ENCODE measurements around the gene XPR1.
"Not testable (repeated sequence)": the region's sequence is repeated elsewhere in the genome, so short reads cannot be mapped to it uniquely, and the experiment has no call there.

The XPR1 gene

DNA sequence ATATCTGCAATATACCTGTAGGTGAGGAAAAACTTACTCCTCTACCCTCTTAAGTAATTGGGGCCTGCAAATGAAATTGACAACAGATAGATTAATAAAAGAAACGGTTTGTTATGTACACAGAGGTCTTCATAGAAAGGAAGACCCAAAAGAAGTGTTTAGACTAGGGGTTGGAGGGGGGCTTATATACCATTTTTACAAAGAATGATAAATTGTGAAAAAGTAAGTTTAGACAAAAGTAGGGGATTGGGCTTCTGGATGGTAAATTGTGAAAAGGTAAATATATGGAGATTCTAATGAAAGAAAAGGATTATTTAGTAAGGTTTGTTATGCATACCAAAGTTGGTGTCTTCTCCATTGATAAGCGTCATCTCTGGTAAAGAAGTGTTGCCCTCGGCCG lies 207.7 kb downstream of the XPR1 start:
- no peak for DNase-seq (ENCODE audit: low read depth, low spot score)

- DNase-seq (ENCODE audit: low read depth, low spot score): no peak
These were observed 209.6 kb downstream of the XPR1 start for GRCh38 chr1:180841415-180841814.

- no peak for DNase-seq (ENCODE audit: low read depth, low spot score)
These were observed 210.2 kb downstream of the XPR1 start for GRCh38 chr1:180842052-180842451.

DNA sequence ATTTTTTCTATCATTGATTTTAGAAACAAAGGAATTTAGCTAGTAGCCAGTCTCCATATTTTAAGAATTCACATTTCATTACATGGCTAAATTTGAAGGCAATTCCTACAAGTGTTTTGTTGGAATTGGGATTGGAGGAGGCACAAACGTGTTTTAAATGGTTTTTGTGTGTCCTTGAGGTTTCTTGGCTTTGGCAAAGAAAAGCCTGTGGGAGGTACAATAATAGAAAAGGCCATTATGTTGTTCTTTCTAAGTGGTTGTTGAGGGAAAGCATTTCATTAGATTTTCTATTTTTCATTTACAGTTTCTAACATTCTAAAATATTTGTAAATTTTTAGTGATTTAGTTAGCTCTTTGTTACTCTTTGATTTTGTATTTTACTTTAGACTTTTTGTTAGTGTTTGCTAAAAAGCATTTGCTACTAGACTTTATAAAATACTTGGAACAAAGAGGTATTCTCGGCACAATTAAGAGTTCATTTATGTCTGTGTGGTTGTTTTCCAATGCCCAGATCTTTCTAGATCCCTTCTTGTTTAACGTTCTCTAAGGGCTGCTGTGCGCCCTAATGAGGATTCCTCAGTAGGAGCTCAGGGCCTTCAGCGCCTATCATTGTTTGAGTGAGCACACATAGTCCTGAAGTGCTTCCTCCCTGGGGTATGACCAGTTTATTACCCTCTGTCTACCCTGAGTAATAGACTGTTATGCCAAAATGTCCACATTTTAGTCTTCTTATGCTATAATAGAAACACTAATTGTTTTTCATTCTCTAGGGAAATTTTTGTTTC lies 210.9 kb downstream of the XPR1 start:
- DNase-seq (ENCODE audit: low read depth, low spot score): no peak

DNA sequence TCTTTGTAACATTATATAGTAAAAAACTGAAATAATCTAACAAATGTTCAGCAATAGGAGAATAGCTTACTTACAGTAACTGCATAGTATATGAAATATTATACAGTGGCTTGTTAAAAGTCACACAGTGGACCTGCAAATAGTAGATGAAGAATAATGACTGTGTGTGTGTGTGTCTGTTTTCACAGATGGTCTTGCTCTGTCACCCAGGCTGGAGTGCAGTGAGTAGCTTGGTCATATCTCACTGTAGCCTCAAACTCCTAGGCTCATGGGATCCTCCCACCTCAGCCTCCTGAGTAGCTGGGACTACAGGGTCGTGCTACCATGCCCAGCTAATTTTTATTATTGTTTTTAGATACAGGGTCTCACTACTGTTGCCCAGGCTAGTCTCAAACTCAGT lies 213.5 kb downstream of the XPR1 start:
- no peak for DNase-seq (ENCODE audit: low read depth, low spot score)

GRCh38 chr1:180848191-180848590 lies 216.4 kb downstream of the XPR1 start:
- DNase-seq (ENCODE audit: low read depth, low spot score): no peak

DNA sequence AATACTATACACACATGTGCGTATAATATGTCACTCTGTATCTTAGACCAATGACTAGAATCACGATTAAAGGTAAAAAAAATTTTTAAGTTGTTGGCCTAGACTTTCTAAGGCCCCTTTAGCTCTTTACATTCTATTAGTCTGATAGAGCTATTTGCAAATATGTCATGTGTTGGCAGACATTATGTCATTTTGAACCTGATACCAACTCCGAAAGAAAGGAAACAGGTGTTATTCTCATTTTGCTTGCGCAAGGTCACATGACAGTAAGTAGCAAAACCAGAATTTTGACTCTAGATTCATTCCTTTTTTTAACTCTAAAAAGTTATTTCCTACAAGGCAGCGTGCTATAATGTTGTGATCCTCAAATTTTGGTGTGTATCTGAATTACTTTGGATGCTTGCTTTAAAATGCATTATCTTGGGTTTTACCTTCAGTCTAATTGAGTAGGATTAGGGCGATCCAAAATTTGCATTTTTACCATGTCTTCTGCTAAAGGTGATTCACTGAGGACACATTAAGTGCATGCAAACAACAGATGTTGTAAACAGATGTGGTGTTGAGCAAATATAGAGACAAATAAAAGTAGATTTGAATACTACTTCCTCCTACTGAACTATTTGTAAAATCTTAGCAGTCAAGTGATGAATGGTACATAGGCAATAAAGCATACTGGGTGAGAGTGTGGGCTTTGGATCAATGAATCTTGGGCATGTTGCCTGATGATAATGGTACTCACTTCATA lies 217.4 kb downstream of the XPR1 start:
- DNase-seq (ENCODE audit: low read depth, low spot score): no peak

DNA sequence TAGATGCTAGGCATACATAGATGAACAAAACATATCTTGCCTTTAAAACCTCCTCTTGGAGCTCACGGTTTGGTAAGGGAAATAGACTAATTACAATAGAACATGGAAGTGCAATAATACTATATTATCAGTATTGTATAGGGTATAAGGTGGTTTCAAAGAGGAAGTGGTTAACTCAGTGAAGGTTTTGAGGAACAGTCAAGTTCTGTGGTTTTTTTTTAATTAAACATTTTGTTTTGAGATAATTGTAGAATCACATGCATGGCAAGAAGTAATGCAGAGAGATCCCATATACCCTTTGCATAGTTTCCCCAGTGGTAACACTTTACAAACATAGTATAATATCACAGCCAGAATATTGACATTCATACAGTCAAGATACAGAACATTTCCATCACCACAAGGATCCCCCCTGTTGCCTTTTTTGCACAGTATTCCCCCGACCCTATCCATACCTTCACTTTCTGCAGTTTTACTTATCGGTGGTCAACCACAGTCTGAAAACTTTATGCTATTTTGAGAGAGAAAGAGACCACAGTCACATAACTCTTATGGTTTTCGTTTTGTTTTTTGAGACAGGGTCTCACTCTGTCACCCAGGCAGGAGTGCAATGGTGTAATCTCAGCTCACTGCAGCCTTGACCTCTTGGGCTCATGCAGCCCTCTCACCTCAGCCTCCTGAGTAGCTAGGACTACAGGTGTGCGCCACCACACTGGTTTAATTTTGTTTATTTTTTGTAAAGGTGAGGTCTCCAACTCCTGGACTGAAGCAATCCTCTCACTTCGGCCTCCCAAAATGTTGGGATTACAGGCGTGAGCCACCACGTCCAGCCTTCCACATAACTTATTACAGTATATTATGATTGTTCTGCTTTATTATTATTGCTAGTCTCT lies 220.4 kb downstream of the XPR1 start:
- DNase-seq (ENCODE audit: low read depth, low spot score): no peak

DNA sequence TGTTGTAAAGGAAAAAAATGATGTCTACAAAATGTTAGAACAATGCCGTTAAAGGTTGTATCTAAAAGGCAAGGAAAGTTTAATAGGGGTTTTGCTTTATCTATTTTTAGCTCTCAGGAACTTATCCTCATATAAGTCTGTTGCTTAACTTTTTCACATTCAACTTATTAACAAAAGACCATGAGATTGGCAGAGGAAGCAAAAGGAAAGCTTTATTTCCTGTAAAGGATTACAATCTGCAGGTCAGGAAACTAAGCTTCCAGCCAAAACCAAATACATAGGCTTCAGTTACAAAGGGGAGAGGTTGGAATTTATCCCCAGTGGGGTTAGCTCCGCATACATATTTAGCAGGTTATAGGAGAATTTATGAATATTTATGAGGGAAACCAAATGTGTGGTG lies 222.2 kb downstream of the XPR1 start:
- no peak for DNase-seq (ENCODE audit: low read depth, low spot score)

DNA sequence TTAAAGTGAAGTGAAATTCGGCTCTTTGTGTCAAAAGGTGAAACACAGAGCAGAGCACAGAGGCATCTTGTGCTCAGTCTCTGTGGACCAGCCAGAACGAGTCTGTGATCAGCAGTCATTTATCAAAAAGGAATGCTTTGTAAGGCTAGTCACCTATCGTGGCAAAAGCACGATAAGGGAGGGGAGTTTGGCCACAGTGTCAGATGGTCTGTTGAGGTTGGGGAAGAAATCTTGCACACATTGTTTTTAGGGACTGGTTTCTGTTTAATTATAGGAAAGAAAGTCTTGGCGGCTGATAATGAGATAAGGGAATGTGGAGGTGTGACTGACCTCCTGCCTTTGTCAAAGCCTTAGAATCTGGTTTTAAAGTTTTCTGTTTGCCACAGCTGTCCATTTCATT lies 222.6 kb downstream of the XPR1 start:
- DNase-seq (ENCODE audit: low read depth, low spot score): no peak

DNA sequence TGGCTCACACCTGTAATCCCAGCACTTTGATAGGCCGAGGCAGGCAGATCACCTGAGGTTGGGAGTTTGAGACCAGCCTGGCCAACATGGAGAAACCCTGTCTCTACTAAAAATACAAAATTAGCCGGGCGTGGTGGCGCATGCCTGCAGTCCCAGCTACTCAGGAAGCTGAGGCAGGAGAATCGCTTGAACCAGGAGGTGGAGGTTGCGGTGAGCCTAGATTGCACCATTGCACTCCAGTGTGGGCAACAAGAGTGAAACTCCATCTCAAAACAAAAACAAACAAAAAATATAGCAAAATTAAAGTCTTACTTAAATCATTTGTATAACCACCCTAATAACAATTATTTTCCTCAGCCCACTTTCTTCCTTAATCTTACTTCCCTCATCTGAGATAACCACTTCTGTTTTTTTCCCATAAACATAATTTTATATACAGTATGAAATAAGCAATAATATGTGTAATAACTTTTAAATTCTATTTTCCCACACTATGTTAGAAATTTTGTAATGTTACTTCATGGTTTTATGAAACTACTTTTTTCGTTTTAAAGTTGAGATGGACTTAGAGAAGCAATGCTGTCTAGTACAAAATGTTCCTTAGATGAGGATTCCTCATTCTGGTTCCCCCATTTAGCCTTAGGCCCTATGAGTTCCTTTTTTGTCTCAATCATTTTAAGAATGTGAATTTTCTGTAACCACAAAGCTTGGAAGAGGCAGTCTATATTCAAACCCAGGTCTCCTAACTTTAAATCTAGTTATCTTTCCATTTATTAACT lies 226.3 kb downstream of the XPR1 start:
- not testable (repeated sequence) for DNase-seq (ENCODE audit: low read depth, low spot score)

DNA sequence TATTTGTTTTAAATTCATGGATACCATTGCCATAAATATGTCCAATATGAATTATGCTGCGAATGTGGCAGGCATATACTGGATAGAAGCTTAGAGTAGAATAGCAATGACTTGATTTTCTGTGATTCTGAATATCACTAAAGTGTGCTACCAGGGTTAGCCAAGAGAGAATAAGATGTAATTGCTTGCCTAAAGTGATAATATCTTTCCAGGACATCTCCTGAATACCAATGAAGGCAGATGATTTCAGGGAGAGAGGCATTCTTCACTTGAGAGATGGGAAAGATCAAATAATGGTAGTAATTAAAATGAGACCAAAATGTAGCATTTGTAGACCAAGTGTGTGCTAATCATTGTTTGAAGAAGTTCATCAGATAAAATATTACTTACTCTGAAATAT lies 227.5 kb downstream of the XPR1 start:
- DNase-seq (ENCODE audit: low read depth, low spot score): no peak

GRCh38 chr1:180860535-180860934 lies 228.7 kb downstream of the XPR1 start:
- no peak for DNase-seq (ENCODE audit: low read depth, low spot score)

DNA sequence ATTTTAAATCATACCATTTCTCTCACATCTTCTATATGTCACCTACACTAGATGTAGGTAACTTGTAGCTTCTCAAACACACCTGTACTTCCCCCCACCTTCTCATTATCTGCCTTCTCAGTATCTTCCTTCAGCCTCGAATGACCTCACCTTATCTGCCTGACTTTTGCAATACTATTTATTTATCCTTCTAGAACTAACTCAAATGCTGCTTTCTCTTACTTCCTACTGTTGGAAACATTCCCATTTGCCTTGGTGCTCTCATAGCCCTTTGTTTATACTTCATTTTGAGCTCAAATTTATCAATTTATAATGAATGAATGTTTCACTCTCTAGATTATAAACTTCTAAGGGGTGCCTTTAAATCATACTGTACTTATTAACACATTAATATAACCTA lies 230.5 kb downstream of the XPR1 start:
- no peak for DNase-seq (ENCODE audit: low read depth, low spot score)

- DNase-seq (ENCODE audit: low read depth, low spot score): peak; percentile 33
These were observed 231.4 kb downstream of the XPR1 start for GRCh38 chr1:180863158-180863775.

DNA sequence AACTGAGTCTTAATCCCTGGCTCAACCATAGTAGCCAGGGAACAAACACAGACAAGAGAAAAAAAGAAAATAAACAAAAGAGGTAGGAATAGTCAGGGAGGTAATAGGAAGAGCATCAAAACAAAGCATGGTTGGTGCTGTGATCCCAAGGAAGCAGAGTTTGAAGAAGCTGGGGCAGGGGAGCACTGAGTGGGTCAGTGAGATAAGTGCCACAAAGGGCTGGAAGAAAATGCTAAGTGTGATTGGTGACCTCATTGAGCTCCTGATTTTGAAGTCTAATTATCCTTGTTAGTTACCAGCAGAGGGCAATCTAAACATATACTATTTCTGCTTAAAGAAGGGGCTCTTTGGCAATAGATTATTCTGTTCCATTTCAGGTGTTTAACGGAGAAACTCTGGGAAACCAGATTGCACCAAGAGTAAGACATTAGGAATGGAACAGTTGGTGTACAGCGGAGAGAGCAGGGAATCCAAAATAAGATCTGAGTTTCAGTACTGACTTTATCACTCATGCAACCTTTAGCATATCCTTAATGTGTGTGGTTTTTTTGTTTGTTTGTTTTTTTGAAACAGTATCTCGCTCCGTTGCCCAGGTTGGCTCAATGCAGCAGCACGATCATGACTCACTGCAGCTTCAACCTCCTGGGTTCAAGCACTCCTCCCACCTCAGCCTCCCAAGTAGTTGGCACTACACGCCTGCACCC lies 250.1 kb downstream of the XPR1 start:
- DNase-seq (ENCODE audit: low read depth, low spot score): no peak

DNA sequence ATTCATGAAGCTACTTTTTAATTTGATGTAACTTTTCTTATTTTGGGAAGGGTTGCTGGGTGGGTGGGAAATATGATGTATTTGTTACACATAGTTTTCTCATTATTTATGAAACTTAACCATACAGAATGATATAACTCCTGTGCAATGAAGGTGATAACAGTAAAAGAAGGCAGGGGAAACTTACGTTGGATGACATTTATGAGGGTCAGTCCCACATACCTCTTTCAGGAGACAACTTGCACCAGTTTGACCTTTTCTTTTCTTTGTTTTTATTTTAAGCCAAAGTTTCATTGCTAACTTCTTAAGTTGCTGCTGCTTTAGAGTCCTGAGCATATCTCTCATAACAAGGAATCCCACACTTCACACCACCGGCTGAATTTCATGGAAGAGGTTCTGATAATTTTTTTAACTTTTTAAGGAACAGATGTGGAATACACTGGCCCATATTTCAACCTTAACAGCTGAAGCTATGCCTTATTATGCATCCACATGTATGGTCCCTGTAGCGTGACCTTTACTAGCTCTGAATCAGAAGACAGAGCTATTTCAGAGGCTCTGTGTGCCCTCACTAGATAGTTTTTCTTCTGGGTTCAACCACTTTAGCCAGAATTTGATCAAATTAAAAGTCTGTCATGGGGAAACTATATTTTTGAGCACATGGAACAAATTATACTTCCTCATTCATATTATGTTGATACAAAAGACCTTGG lies 252.9 kb downstream of the XPR1 start:
- DNase-seq (ENCODE audit: low read depth, low spot score): no peak

DNA sequence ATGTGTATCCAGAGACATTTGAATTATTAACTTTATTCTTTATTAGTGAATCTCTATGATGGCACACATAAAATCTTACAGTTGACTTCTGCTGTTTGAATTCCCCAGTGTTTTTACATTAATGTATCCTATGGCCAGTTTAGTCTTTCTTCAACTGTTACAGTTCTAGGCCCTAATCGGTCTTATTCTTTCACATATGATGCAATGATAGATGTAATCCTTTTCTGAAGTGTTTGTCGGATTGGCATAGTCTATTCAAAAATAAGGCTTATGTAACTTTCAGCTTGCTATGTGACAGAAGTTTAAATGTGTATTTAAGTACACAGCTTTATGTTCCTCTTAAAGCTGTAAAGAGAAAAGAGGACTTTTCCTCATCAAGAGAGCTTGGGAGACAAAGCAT lies 254.5 kb downstream of the XPR1 start:
- DNase-seq (ENCODE audit: low read depth, low spot score): no peak

- no peak for DNase-seq (ENCODE audit: low read depth, low spot score)
These were observed 256.0 kb downstream of the XPR1 start for GRCh38 chr1:180887841-180888240.

DNA sequence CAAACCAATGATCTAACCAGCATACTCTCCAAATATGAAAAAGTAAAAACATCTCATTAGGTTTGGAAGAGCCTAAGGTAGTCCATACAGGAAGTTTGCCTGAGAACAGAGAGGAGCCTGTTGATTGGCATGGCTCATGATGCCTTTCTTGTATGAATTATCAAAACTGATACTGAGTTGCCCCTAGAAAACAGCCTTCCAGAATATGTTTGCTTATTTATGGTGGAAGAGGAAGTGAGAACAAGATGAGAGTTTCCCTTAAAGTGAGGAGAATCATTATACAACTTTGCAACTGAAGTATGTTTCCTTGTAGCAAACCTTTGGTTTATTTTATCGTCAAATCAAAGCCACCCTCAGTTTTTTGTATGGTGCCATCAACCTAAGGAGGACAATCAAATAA lies 257.0 kb downstream of the XPR1 start:
- DNase-seq (ENCODE audit: low read depth, low spot score): no peak
